ENCODE data around the gene PAWR. TPM values are rescaled to one million over a fixed set of nuclear protein-coding genes. Genes with fewer than 3 reads are reported as not detected.
A peak's percentile ranks its signal among the peaks of the same experiment; 100 is the strongest.

The PAWR gene
- total RNA-seq, 2 donors from 2014 or later = 14.2 to 24.3 TPM

DNA sequence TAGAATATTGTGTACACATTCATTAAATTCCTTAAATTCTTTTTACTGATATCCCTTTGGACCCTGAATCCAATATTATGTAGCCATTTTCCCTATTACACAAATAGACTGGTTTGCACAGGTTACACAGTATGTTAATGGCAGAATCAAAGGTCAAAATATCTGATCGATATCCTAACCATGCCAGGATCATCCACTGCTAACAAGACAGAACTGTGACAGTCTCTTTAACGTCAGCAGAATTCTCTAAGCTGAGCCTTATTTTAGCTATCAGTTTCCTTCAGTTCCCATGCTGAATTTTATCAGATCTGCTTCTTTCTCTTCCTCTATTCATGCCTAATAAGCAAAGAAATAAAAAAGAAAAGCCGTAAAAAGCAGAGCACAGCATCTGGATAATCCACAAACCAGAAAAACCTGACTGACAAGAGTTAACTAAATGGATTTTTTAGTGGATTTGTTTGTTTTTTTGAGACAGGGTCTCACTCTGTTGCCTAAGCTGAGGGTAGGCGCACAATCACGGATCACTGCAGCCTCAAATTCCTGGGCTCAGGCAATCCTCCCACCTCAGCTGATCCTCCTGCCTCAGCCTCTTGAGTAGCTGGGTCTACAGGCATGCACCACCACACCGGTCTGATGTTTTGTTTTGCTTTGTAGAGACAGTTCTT lies 130.4 kb downstream of the PAWR start:
- Histone ChIP-seq H3K9me3 (peaks cover 0 to 8% of the 10 kb centered on the region in 2 donors), H3K27me3 (no peaks in the 10 kb centered on the region), H3K36me3 (no peaks in the 10 kb centered on the region), H3K27ac (no peak overlapping the region), H3K4me3 (no peak overlapping the region), H3K4me1 (peaks cover 0 to 24% of the 10 kb centered on the region in 2 donors)
- TF ChIP-seq, protein P1, sequence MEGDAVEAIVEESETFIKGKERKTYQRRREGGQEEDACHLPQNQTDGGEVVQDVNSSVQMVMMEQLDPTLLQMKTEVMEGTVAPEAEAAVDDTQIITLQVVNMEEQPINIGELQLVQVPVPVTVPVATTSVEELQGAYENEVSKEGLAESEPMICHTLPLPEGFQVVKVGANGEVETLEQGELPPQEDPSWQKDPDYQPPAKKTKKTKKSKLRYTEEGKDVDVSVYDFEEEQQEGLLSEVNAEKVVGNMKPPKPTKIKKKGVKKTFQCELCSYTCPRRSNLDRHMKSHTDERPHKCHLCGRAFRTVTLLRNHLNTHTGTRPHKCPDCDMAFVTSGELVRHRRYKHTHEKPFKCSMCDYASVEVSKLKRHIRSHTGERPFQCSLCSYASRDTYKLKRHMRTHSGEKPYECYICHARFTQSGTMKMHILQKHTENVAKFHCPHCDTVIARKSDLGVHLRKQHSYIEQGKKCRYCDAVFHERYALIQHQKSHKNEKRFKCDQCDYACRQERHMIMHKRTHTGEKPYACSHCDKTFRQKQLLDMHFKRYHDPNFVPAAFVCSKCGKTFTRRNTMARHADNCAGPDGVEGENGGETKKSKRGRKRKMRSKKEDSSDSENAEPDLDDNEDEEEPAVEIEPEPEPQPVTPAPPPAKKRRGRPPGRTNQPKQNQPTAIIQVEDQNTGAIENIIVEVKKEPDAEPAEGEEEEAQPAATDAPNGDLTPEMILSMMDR (IDR thresholded peaks at IDR 0.05) = no peak
- DNase-seq (ENCODE audit: low spot score) = no peak

DNA sequence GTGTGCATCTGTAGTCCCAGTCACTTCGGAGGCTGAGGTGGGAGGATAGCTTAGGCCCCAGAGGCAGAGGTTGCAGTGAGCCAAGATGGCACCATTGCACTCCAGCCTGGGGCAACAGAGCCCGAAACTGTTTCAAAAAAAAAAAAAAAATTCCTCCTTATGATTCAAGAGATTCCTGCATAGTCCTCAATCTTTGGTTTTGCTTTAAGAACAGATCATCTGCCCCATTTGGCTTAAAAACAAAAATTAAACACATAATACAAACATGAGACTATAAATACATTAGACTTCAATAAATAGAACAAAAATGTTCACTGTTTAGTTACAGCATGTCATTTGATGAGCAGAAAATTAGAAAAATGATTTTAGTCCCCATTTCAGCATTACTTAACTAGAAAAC lies 131.2 kb downstream of the PAWR start:
- Histone ChIP-seq H3K4me1 (peaks cover 0 to 24% of the 10 kb centered on the region in 2 donors), H3K4me3 (no peak overlapping the region), H3K27me3 (no peaks in the 10 kb centered on the region), H3K27ac (peak overlapping the region in 1 of 2 donors; percentile 26), H3K36me3 (no peaks in the 10 kb centered on the region), H3K9me3 (peaks cover 0 to 8% of the 10 kb centered on the region in 2 donors)
- TF ChIP-seq, protein P1 (IDR thresholded peaks at IDR 0.05) = no peak
- no peak for DNase-seq (ENCODE audit: low spot score)

DNA sequence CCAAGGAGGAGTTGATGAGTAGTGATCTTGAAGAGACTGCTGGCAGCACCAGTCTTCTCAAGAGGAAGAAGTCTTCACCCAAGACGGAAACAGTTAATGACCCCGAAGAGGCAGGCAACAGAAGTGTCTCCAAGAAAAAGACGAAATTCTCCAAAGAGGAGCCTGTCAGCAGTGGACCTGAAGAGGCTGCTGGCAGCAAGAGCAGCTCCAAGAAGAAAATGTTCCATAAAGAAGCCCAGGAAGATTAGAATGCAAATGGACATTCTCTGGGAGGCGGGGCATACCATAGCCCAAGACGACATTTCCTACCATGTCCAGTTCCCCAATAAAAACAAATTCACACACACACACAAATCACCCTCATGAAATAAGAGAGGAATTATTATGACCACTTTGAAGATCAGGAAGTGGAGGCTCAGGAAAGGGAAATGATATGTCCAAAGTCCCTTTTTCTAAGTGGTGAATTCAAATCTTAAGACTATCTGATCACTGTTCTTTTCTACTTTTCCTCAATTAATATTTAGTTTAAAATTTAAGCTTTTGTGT lies 131.8 kb downstream of the PAWR start:
- no peak for DNase-seq (ENCODE audit: low spot score)

DNA sequence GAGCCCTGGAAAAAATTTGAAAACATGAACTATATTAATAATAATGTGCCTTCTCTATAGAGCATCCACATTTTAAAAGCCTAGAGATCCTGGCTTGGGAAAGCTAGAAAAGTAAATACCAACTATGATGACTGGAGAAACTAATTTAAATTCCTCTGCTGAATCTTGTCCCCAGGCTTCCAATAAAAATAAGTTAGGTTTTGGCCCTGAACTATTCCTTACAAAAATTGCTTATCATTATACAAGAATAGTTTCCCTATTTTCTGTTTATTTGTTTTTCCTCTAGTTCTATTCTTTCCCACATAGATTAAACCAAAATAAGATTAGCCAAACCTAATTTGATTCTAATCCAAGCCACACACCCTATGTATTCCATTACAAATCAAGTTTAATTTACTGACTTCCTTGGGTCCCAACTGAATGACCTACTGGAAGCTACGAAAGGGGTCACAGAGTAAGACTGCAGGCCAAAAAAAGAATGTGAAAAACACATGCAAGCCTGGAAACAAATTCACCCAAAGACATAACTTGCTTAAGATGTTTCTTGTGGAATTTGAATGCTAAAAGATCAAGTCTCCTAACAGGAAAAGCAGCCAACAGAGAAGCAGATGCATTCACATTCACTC lies 133.0 kb downstream of the PAWR start:
- H3K4me1 ChIP-seq = peaks cover 0 to 24% of the 10 kb centered on the region in 2 donors
- DNase-seq (ENCODE audit: low spot score) = no peak
- H3K27me3 ChIP-seq = no peaks in the 10 kb centered on the region
- TF ChIP-seq, protein P1 (IDR thresholded peaks at IDR 0.05) = no peak
- H3K27ac ChIP-seq = peak overlapping the region in 1 of 2 donors; percentile 15
- no peak overlapping the region for H3K4me3 ChIP-seq
- peaks cover 0 to 8% of the 10 kb centered on the region in 2 donors for H3K9me3 ChIP-seq
- H3K36me3 ChIP-seq = no peaks in the 10 kb centered on the region

More for the DNA sequence above, 131.8 kb downstream of the PAWR start:
- TF ChIP-seq, protein P1 (IDR thresholded peaks at IDR 0.05) = no peak
- Histone ChIP-seq H3K9me3 (peaks cover 0 to 8% of the 10 kb centered on the region in 2 donors), H3K27me3 (no peaks in the 10 kb centered on the region), H3K4me1 (peaks cover 0 to 24% of the 10 kb centered on the region in 2 donors), H3K4me3 (no peak overlapping the region), H3K27ac (peak overlapping the region in 1 of 2 donors; percentile 26), H3K36me3 (no peaks in the 10 kb centered on the region)

DNA sequence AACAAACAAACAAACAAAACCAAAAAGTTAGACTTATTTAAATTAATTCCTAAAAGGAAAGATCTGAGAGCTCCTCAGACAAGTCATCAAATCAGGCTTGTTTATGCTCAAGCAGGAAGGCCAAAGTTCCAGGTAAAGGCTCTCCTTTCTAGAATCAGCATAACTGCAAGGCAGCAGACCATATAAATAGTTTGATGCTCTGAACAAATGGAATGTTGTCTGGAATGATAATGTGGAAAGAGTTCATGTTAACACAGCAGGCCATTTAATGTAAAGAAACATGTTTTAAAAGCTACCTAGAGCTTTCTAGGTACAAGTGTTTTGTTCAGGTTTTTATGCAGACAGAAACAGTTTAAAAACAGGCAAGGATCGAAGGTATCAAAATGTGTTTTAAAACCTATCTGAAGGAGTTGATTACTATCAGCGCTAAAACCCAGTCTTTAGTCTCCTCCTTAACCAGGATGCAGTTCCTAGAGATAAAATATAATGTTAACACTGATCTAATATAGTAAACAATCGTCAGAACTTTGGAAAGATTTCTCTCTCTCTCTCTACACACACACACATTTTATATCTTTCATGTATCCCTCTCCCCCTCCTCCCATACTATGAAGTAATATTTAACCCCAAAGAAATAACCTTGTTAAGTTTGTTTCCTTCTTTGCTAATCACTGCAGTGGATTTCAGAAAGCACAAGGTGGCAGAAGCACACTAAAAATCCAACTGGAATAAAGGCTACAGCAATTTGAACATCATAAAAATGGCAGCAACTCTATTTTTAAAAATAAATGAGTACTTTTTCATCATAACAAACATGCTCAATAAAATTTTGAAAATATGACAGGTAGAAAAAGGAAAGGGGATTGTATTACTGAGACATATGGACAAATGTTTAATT lies 135.5 kb downstream of the PAWR start:
- Histone ChIP-seq H3K27me3 (no peaks in the 10 kb centered on the region), H3K9me3 (no peaks in the 10 kb centered on the region), H3K4me3 (no peak overlapping the region), H3K36me3 (peaks cover 3% of the 10 kb centered on the region), H3K4me1 (peaks cover 0 to 29% of the 10 kb centered on the region in 2 donors), H3K27ac (no peak overlapping the region)
- no peak for DNase-seq (ENCODE audit: low spot score)
- TF ChIP-seq, protein P1 (IDR thresholded peaks at IDR 0.05) = peak in 1 of 2 donors; percentile 71

Measured in right atrium auricular region (tissue), 2 donors.